Pancreas (tissue), 10 donors: Measurements from ENCODE around the gene KDM3B. TPM values are rescaled to one million over a fixed set of nuclear protein-coding genes. Genes with fewer than 3 reads are reported as not detected.

Experiments used
- ATAC-seq, 4 donors: fragments of 200-7000 bp; cut with Tn5 transposase; one replicate each; pipeline versions ENCODE4 v1.8.0 to v1.9.1; 2020; ENCODE audit warnings: mild to moderate bottlenecking in 4 of 4, moderate library complexity in 4 of 4
- DNase-seq, 6 donors: peaks; one replicate each; pipeline ENCODE4 v3.0.0-alpha.2; 2020
- FAIRE-seq: peaks from 2 replicates; lab custom pipeline; 2012; peaks lifted over from hg19 to GRCh38; lab: Jason Lieb, UNC
- H3K27ac ChIP-seq, 4 donors: fragments of 200-600 bp; sonication (generic); 1 replicate in 3 of 4; 2 replicates in 1 of 4; pipeline versions ENCODE4 v1.5.0 to v1.8.0; 2020
- H3K27me3 ChIP-seq, 4 donors: fragments of 200-600 bp; one replicate each; pipeline ENCODE4 v1.8.0; 2021
- H3K36me3 ChIP-seq, 3 donors: fragments of 200-600 bp; sonication (generic) in 1 of 3; one replicate each; pipeline versions ENCODE4 v1.5.0 to v1.8.0; 2020 to 2021
- H3K4me1 ChIP-seq, 3 donors: fragments of 200-600 bp; one replicate each; pipeline ENCODE4 v1.8.0; 2021
- H3K4me3 ChIP-seq, 4 donors: fragments of 200-600 bp; sonication (generic) in 2 of 4; one replicate each; pipeline versions ENCODE4 v1.5.0 to v1.8.0; 2020 to 2021
- H3K9me3 ChIP-seq, 4 donors: fragments of 200-600 bp; one replicate each; pipeline ENCODE4 v1.8.0; 2021
- WGBS, 2 donors: extraction: QIAGEN DNeasy Blood & Tissue Kit; methylation state at CpG; one replicate each; pipeline ENCODE4 v1.1.7; 2013; 5-methylcytosine and 5-hydroxymethylcytosine counted together
- intact Hi-C, 3 donors: fragments of 100-400 bp; cut with DNase I; formaldehyde crosslinking; loops; one replicate each; pipeline versions ENCODE4 v1.11.1 to v1.14.2; 2022
- polyA plus RNA-seq, 2 donors: library from polyadenylated mRNA; stranded (reverse); fragments of 200-250 nt; gene quantifications; one replicate each; pipeline ENCODE4 v1.2.3, GENCODE V29; 2013
- total RNA-seq, 6 donors: library from RNA; stranded (reverse); fragmentation: NEBNext Ultra II Directional in 4 of 6; extraction: Animal tissue kit (Norgen Biotek cat#: 25700) in 4 of 6; gene quantifications; one replicate each; pipeline versions ENCODE4 v1.2.1 to v1.2.4, GENCODE V29; 2021 to 2023
- TF ChIP-seq, protein P1 (sequence below), 4 donors: fragments of 200-600 bp; sonication (generic) in 3 of 4; IDR thresholded peaks; one replicate each; pipeline versions ENCODE4 v1.5.0 to v1.8.0; 2021; ENCODE audit warnings: antibody characterized with exemption in 4 of 4
- donor health status: healthy with polysubstance abuse.
- donor health status: DM: no; HTN: no; CAD: no; lungs with moderate emphysema.
- donor health status: DM: no; HTN: no; CAD: no.
- donor health status: control.
- donor health status: control.
- donor health status: Bipolar disorder and iron deficiency.
- donor health status: DM: yes; HTN: yes; CAD: no.
- donor health status: DM: no; HTN: no; CAD: no.
- donor health status: DM: no; HTN: no; CAD: no.
- donor health status: DM: yes; HTN: yes; CAD: no.

Gene KDM3B
- total and polyA plus RNA-seq, 8 donors: 14.3 to 38.3 (median 24.9) TPM

DNA sequence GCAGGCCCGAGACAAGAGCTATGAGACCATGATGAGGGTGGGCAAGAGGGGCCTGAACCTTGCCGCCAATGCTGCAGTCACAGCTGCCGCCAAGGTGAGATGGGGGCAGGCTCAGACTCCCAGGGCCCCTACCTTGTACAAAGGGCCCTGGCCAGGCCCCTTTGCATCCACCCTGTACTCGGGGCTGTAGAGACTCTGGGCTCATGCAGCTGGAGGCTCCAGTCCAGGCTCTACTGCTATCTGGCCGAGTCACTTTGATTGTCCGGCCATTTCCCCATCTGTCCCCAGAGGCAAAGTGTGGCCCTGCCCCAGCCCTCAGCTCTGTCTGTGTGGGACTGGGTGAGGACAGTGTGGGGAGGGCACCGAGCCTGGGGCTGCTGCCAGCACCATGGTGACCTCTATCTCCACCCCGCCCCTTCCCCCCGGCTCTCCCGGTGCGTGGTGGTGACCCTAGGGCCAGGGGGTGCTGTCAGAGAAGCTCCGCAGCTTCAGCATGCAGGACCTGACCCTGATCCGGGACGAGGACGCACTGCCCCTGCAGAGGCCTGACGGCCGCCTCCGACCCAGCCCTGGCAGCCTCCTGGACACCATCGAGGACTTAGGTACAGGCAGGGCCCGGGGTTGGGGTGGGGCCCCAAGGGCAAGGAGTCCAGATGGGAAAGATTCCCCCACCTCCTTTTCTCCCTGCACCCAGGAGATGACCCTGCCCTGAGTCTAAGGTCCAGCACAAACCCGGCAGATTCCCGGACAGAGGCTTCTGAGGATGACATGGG, 92.5 kb downstream of the KDM3B start:
- no peak overlapping the region for H3K27ac ChIP-seq
- no peaks in the 10 kb centered on the region for H3K4me1 ChIP-seq
- ATAC-seq: no peak
- no peaks in the 10 kb centered on the region for H3K9me3 ChIP-seq
- H3K27me3 ChIP-seq: no peaks in the 10 kb centered on the region
- intact Hi-C loops: loop anchor here in 1 of 3 donors (5.0 kb wide), 1 partner anchor 57 kb away; no protein-coding TSS in a partner anchor
- TF ChIP-seq, protein P1, sequence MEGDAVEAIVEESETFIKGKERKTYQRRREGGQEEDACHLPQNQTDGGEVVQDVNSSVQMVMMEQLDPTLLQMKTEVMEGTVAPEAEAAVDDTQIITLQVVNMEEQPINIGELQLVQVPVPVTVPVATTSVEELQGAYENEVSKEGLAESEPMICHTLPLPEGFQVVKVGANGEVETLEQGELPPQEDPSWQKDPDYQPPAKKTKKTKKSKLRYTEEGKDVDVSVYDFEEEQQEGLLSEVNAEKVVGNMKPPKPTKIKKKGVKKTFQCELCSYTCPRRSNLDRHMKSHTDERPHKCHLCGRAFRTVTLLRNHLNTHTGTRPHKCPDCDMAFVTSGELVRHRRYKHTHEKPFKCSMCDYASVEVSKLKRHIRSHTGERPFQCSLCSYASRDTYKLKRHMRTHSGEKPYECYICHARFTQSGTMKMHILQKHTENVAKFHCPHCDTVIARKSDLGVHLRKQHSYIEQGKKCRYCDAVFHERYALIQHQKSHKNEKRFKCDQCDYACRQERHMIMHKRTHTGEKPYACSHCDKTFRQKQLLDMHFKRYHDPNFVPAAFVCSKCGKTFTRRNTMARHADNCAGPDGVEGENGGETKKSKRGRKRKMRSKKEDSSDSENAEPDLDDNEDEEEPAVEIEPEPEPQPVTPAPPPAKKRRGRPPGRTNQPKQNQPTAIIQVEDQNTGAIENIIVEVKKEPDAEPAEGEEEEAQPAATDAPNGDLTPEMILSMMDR (IDR thresholded peaks at IDR 0.05): no peak
- no peaks in the 10 kb centered on the region for H3K36me3 ChIP-seq
- peak in 2 of 6 donors; percentile 55 to 71 for DNase-seq
- no peak for FAIRE-seq
- WGBS, 2 donors: 79 to 85% methylated on average over 22 of the region's 22 CpGs
- no peak overlapping the region for H3K4me3 ChIP-seq

DNA sequence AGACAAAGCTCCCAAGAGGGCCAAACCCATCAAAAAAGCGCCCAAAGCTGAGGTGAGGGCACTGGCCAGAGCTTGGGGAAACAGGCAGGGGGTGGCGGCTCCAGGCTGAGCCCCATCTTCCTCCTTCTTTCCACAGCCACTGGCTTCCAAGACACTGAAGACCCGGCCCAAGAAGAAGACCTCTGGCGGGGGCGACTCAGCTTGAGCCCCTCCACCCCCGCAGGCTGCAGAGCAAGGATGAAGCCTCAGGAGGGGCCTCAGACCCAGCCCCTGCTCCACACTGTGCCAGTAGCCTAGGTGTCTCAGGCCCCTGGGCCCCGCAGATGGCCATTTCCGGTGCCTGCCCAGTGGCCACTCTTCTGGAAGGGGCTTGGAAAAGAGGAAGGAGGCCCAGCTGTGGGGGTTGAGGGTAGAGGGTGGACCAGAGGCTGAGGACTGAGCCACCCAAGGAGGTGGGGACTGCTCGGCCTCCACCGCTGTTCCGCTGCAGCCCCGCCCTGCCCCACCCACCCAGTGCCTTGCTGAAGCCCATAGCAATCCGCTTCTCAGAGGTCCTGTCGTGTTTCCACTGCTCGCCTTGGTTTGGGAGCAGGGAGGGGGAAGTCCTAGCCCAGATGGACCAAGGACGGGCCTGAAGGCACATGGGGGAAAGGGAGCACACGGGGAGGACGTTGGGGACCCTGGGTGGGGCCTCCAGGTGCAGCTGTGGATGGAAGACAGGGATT, 93.2 kb downstream of the KDM3B start:
- no peaks in the 10 kb centered on the region for H3K4me1 ChIP-seq
- no peak overlapping the region for H3K4me3 ChIP-seq
- 77 to 81% methylated on average over 15 to 18 of the region's 18 CpGs for WGBS, 2 donors
- H3K9me3 ChIP-seq: no peaks in the 10 kb centered on the region
- no peaks in the 10 kb centered on the region for H3K27me3 ChIP-seq
- TF ChIP-seq, protein P1 (IDR thresholded peaks at IDR 0.05): no peak
- intact Hi-C loops: loop anchor here in 1 of 3 donors (5.0 kb wide), 1 partner anchor 57 kb away; no protein-coding TSS in a partner anchor
- H3K27ac ChIP-seq: no peak overlapping the region
- no peak for ATAC-seq
- no peaks in the 10 kb centered on the region for H3K36me3 ChIP-seq
- no peak for FAIRE-seq
- peak in 2 of 6 donors; percentile 48 to 67 for DNase-seq

DNA sequence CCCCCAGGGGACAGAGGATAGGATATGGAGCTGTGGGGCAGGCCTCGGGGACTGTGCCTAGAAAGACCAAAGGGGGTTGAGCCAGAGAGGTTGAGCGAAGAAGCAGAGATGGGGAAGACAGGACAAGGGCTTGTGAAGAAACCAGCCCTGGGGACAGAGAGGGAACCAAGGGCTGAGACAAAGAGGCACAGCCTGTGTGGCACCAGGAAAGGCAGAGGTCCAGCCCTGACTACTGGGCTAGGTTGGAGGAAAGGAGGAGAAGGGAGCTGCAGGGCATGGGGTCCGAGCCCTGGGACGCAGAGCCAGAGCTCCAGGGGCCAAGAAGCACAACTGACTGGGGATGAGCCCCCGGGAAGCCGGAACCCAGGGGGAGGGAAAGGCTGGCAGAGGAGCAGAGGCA, 95.6 kb downstream of the KDM3B start:
- no peaks in the 10 kb centered on the region for H3K27me3 ChIP-seq
- H3K36me3 ChIP-seq: no peaks in the 10 kb centered on the region
- no peak overlapping the region for H3K4me3 ChIP-seq
- H3K9me3 ChIP-seq: no peaks in the 10 kb centered on the region
- no peaks in the 10 kb centered on the region for H3K4me1 ChIP-seq
- ATAC-seq (no peak), DNase-seq (peak in 1 of 6 donors; percentile 47), FAIRE-seq (no peak)
- intact Hi-C loops: loop anchor here in 1 of 3 donors (5.0 kb wide), 1 partner anchor 54 kb away; no protein-coding TSS in a partner anchor
- TF ChIP-seq, protein P1 (IDR thresholded peaks at IDR 0.05): no peak
- H3K27ac ChIP-seq: no peak overlapping the region
- 74 to 89% methylated on average over 6 of the region's 6 CpGs for WGBS, 2 donors

DNA sequence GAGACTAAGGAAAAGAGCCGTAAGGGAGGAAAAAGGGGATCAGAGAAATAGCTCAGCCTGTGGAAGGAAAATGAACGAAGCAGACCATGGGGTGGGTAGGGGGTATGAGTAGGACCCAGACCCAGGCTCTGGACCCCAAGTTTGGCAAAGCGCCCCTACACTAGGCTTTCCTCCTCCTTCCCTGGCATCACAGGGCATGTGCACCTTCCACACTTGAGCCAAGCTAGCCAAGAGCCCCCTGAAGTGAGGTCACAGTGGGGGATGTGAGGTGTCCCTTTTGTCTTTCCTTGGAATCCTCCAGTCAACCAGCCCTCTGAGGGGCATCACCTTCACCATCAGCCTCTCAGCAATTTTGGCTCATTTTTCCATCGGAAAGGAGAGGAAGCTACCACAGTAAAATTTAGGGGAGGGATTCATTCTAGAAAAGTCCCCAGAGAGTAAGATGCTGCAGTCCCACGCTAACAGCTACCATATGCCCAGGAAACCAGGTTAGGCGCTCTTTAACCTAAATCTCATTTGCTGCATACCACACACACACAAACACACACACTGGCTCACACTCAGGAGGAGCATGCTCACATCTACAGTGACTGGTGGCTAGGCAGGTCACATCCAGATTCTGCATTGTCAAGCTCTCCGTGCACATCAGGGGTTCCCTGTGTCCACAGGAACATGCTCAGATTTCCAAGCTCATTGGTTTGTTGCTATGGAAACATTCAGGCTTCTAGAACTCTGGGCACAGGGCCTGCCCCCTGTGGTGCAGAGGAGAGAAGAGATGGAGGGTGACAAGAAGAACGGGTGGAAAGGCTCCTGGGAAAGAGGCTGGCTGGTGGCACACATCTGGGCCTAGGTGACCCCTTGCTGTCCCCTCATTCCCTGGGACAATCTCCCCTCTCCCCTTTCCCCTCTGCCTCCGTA, 96.3 kb downstream of the KDM3B start:
- intact Hi-C loops: loop anchor here in 1 of 3 donors (5.0 kb wide), 1 partner anchor 54 kb away; no protein-coding TSS in a partner anchor
- peak in 1 of 6 donors; percentile 34 for DNase-seq
- no peak overlapping the region for H3K4me3 ChIP-seq
- ATAC-seq: peak in 2 of 4 donors; percentile 15 to 29
- no peaks in the 10 kb centered on the region for H3K27me3 ChIP-seq
- H3K9me3 ChIP-seq: no peaks in the 10 kb centered on the region
- WGBS, 2 donors: 65 to 79% methylated on average over 7 to 9 of the region's 9 CpGs
- H3K36me3 ChIP-seq: no peaks in the 10 kb centered on the region
- FAIRE-seq: no peak
- no peak overlapping the region for H3K27ac ChIP-seq
- H3K4me1 ChIP-seq: no peaks in the 10 kb centered on the region
- TF ChIP-seq, protein P1 (IDR thresholded peaks at IDR 0.05): no peak
